Brain microvascular endothelial cell (primary cell): ENCODE measurements around the gene DDIT4L.
"Not testable (repeated sequence)": the region's sequence is repeated elsewhere in the genome, so short reads cannot be mapped to it uniquely, and the experiment has no call there.

ENCODE experiments used
- DNase-seq: peaks from one replicate; pipeline ENCODE4 v3.0.0-alpha.2; 2020
- H3K27ac ChIP-seq: fragments of 250-450 bp; sonication (Bioruptor Pico); 2 replicates; pipeline ENCODE4 v1.5.1; 2020; ENCODE audit warnings: mild to moderate bottlenecking, moderate library complexity
- H3K27me3 ChIP-seq: fragments of 250-450 bp; sonication (Bioruptor Pico); replicated peaks from 2 replicates; pipeline ENCODE4 v1.5.1; 2020; ENCODE audit warnings: mild to moderate bottlenecking
- H3K36me3 ChIP-seq: fragments of 250-450 bp; sonication (Bioruptor Pico); replicated peaks from 2 replicates; pipeline ENCODE4 v1.5.1; 2020; ENCODE audit warnings: mild to moderate bottlenecking
- H3K4me3 ChIP-seq: 2 replicates; pipeline ENCODE4 v1.5.1; 2011; ENCODE audit warnings: low read depth, mild to moderate bottlenecking, control low read depth, low read length, moderate library complexity
- in situ Hi-C: cut with HindIII; loops from 2 replicates; pipeline ENCODE4 v1.10.0; 2017; ENCODE audit warnings: low sequenced_read_pairs, low pct_ligation_motif_present
- TF ChIP-seq, protein P1 (sequence below): IDR thresholded peaks from 2 replicates; pipeline ENCODE4 v1.5.1; 2011; ENCODE audit warnings: low read depth, mild to moderate bottlenecking, moderate library complexity, low read length, control low read depth, inconsistent platforms; ENCODE audit errors: missing control alignments

The DDIT4L gene

DNA sequence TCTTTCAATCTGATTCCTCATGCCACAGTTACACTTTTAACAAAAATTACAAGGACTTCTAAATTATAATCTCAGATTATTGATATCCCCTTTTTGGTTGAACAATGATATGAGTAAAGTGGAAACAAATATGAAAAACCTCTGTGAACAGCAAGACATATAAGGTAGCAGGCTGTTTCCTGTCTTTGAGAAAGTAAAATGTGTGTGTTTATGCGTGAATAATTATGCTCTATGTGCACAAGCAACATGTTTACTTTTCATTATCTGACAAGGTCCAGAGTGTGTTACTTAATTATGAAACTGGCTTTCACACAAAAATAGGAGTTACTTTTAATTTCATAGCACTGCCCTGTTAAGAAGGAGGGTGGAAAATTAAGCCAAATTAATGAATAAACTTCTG lies 43.1 kb downstream of the DDIT4L start:
- H3K4me3 ChIP-seq, result no peak overlapping the region
- in situ Hi-C loops, result no loop called here
- no peak for DNase-seq
- no peaks in the 10 kb centered on the region for H3K27me3 ChIP-seq
- TF ChIP-seq, protein P1, sequence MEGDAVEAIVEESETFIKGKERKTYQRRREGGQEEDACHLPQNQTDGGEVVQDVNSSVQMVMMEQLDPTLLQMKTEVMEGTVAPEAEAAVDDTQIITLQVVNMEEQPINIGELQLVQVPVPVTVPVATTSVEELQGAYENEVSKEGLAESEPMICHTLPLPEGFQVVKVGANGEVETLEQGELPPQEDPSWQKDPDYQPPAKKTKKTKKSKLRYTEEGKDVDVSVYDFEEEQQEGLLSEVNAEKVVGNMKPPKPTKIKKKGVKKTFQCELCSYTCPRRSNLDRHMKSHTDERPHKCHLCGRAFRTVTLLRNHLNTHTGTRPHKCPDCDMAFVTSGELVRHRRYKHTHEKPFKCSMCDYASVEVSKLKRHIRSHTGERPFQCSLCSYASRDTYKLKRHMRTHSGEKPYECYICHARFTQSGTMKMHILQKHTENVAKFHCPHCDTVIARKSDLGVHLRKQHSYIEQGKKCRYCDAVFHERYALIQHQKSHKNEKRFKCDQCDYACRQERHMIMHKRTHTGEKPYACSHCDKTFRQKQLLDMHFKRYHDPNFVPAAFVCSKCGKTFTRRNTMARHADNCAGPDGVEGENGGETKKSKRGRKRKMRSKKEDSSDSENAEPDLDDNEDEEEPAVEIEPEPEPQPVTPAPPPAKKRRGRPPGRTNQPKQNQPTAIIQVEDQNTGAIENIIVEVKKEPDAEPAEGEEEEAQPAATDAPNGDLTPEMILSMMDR, result no peak
- H3K36me3 ChIP-seq, result no peaks in the 10 kb centered on the region
- no peak overlapping the region for H3K27ac ChIP-seq

- H3K27ac ChIP-seq, result no peak overlapping the region
- H3K27me3 ChIP-seq, result no peaks in the 10 kb centered on the region
- TF ChIP-seq, protein P1, result no peak
- no peaks in the 10 kb centered on the region for H3K36me3 ChIP-seq
- no peak for DNase-seq
- in situ Hi-C loops, result no loop called here
- no peak overlapping the region for H3K4me3 ChIP-seq
Measured at GRCh38 chr4:100146756-100147155, 43.5 kb downstream of the DDIT4L start.

DNA sequence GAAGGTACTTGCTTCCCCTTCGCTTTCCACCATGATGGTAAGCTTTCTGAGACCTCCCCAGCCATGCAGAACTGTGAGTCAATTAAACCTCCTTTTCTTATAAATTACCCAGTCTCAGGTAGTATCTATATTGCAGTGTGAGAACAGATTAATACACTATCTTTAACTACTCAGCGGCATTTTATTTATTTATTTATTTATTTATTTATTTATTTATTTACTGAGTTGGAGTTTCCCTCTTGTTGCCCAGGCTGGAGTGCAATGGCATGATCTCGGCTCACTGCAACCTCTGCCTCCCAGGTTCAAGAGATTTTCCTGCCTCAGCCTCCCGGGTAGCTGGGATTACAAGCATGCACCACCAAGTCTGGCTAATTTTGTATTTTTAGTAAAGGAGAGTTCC lies 52.9 kb downstream of the DDIT4L start:
- H3K27me3 ChIP-seq, in situ Hi-C loops, H3K4me3 ChIP-seq, H3K36me3 ChIP-seq, H3K27ac ChIP-seq, DNase-seq: not testable (repeated sequence)
